Esophagus squamous epithelium (tissue), 4 donors: ENCODE measurements around the gene CAPRIN1.

Experiments
- CTCF ChIP-seq, 6 experiments: fragments of 450-650 bp in 4 of 6; fragments of 200-600 bp in 2 of 6; sonication (generic) in 2 of 6; IDR thresholded peaks; one replicate each; pipeline ENCODE4 v1.5.1; 2016 to 2019; ENCODE audit warnings: antibody characterized with exemption in 6 of 6, mild to moderate bottlenecking in 4 of 6, moderate library complexity in 4 of 6
- POLR2A ChIP-seq, 4 donors: fragments of 450-650 bp; IDR thresholded peaks; one replicate each; pipeline ENCODE4 v1.6.1; 2017; ENCODE audit warnings: antibody characterized with exemption in 4 of 4, mild to moderate bottlenecking in 4 of 4, moderate library complexity in 3 of 4

DNA sequence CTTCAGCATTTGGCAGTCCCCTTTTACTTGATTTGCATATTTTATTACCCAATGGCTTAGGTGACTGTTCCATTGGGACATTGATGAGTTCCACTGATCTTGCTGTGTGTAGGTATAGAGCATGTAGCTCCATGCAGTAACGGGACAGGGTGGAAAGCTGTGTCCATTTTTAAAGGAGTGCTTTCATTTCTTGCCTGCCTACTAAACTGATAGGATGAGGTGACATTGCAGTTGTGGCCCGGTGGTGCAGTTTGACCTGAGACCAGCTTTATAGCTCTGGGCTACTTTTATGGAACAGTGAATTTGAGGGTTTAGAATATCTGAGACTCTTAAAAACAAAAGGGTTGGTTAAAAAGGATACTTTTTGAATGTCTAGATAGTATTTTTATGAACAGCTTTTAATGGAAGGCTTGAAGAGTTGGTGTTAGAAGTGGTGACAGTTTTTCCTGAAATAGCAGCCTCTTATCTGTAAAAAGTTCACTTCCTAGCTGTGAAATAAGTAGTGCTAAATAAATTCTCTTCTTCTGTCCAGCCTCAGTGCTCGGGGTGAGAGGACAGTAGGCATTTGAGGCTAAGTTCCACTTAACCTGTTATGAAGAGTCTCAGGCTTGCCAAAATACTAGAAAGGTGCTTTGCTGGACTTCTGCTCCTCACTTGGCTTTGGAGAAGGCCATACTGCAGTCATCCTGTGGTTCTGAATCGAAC is 80.9 kb downstream of the CAPRIN1 start:
- no peak for TF ChIP-seq CTCF (IDR thresholded peaks at IDR 0.05)
- TF ChIP-seq POLR2A (IDR thresholded peaks at IDR 0.05) = no peak
